Breast epithelium (tissue), 4 donors: ENCODE measurements around the gene TRMT2A. TPM values are rescaled to one million over a fixed set of nuclear protein-coding genes. Genes with fewer than 3 reads are reported as not detected.

Experiments used
- DNase-seq, 2 donors: peaks; one replicate each; pipeline ENCODE4 v3.0.0-alpha.2; 2019; ENCODE audit warnings: low spot score in 2 of 2
- H3K27ac ChIP-seq, 2 donors: fragments of 200-600 bp; sonication (generic) in 1 of 2; one replicate each; pipeline ENCODE4 v1.5.1; 2016 to 2019; ENCODE audit warnings: mild to moderate bottlenecking in 1 of 2
- H3K27me3 ChIP-seq, 2 donors: fragments of 200-600 bp; sonication (generic) in 1 of 2; one replicate each; pipeline versions ENCODE4 v1.5.1 to v1.6.0; 2017 to 2019; ENCODE audit warnings: control low read depth in 1 of 2, mild to moderate bottlenecking in 1 of 2
- H3K36me3 ChIP-seq: fragments of 200-600 bp; one replicate; pipeline ENCODE4 v1.5.1; 2019
- H3K4me1 ChIP-seq, 2 donors: fragments of 200-600 bp; sonication (generic); one replicate each; pipeline ENCODE4 v1.5.1; 2016 to 2019; ENCODE audit warnings: control low read depth in 1 of 2
- H3K4me3 ChIP-seq, 3 donors: fragments of 200-600 bp; sonication (generic); 1 replicate in 2 of 3; 2 replicates in 1 of 3; pipeline ENCODE4 v1.5.1; 2016 to 2019; ENCODE audit warnings: mild to moderate bottlenecking in 3 of 3, moderate library complexity in 2 of 3
- H3K9me3 ChIP-seq, 2 donors: fragments of 200-600 bp; sonication (generic) in 1 of 2; one replicate each; pipeline ENCODE4 v1.5.1; 2016 to 2019; ENCODE audit warnings: control low read depth in 1 of 2
- CTCF ChIP-seq, 3 donors: fragments of 450-650 bp; IDR thresholded peaks; one replicate each; pipeline ENCODE4 v1.5.1; 2016 to 2017; ENCODE audit warnings: antibody characterized with exemption in 3 of 3, mild to moderate bottlenecking in 3 of 3, moderate library complexity in 3 of 3
- POLR2A ChIP-seq: fragments of 450-650 bp; IDR thresholded peaks from one replicate; pipeline ENCODE4 v1.6.1; 2016; ENCODE audit warnings: antibody characterized with exemption, mild to moderate bottlenecking, moderate library complexity
- POLR2AphosphoS5 ChIP-seq, 3 donors: sonication (generic); formaldehyde crosslinking; IDR thresholded peaks; one replicate each; pipeline ENCODE4 v1.6.1; 2017; ENCODE audit warnings: antibody characterized with exemption in 3 of 3
- intact Hi-C: fragments of 100-400 bp; cut with DNase I; formaldehyde crosslinking; loops from one replicate; pipeline ENCODE4 v1.15.1; 2023; ENCODE audit warnings: low total_unique reads
- total RNA-seq, 3 donors: library from RNA; depleted of rRNA; stranded (reverse); fragments of >200 nt; gene quantifications; one replicate each; pipeline ENCODE4 v1.1.0, GENCODE V29; 2016

TRMT2A gene
- total RNA-seq, 3 donors from 2014 or later: 49.8 to 72.4 (median 51.1) TPM

- TF ChIP-seq CTCF (IDR thresholded peaks at IDR 0.05): no peak
- TF ChIP-seq POLR2A: no peak
- no peak for TF ChIP-seq POLR2AphosphoS5 (IDR thresholded peaks at IDR 0.05)
- intact Hi-C loops: no loop called here
- Histone ChIP-seq H3K4me3 (no peak overlapping the region), H3K36me3 (no peaks in the 10 kb centered on the region), H3K27ac (no peak overlapping the region), H3K27me3 (no peaks in the 10 kb centered on the region), H3K4me1 (no peaks in the 10 kb centered on the region), H3K9me3 (no peaks in the 10 kb centered on the region)
- no peak for DNase-seq
Observed at GRCh38 chr22:20149257-20150250, 32.5 kb upstream of the TRMT2A start.

- Histone ChIP-seq H3K4me1 (no peaks in the 10 kb centered on the region), H3K4me3 (no peak overlapping the region), H3K9me3 (no peaks in the 10 kb centered on the region), H3K27ac (no peak overlapping the region), H3K27me3 (no peaks in the 10 kb centered on the region), H3K36me3 (no peaks in the 10 kb centered on the region)
- DNase-seq: no peak
- intact Hi-C loops: no loop called here
- TF ChIP-seq CTCF (IDR thresholded peaks at IDR 0.05): no peak
- TF ChIP-seq POLR2AphosphoS5 (IDR thresholded peaks at IDR 0.05): no peak
- TF ChIP-seq POLR2A: no peak
Observed at GRCh38 chr22:20148414-20148813, 31.4 kb upstream of the TRMT2A start.

- H3K4me3 ChIP-seq: no peak overlapping the region
- no peaks in the 10 kb centered on the region for H3K36me3 ChIP-seq
- intact Hi-C loops: no loop called here
- H3K9me3 ChIP-seq: no peaks in the 10 kb centered on the region
- DNase-seq: no peak
- no peaks in the 10 kb centered on the region for H3K4me1 ChIP-seq
- H3K27ac ChIP-seq: no peak overlapping the region
- no peaks in the 10 kb centered on the region for H3K27me3 ChIP-seq
- TF ChIP-seq POLR2AphosphoS5 (IDR thresholded peaks at IDR 0.05) (no peak), POLR2A (no peak), CTCF (IDR thresholded peaks at IDR 0.05) (no peak)
Observed at GRCh38 chr22:20147237-20147988, 30.4 kb upstream of the TRMT2A start.

GRCh38 chr22:20146777-20147176 is 29.8 kb upstream of the TRMT2A start:
- no peaks in the 10 kb centered on the region for H3K27me3 ChIP-seq
- intact Hi-C loops: no loop called here
- TF ChIP-seq CTCF (IDR thresholded peaks at IDR 0.05) (no peak), POLR2A (no peak), POLR2AphosphoS5 (IDR thresholded peaks at IDR 0.05) (no peak)
- no peaks in the 10 kb centered on the region for H3K9me3 ChIP-seq
- no peaks in the 10 kb centered on the region for H3K36me3 ChIP-seq
- no peak overlapping the region for H3K4me3 ChIP-seq
- H3K4me1 ChIP-seq: no peaks in the 10 kb centered on the region
- no peak overlapping the region for H3K27ac ChIP-seq
- no peak for DNase-seq

- Histone ChIP-seq H3K4me1 (no peaks in the 10 kb centered on the region), H3K4me3 (no peak overlapping the region), H3K9me3 (no peaks in the 10 kb centered on the region), H3K36me3 (no peaks in the 10 kb centered on the region), H3K27me3 (no peaks in the 10 kb centered on the region), H3K27ac (no peak overlapping the region)
- no peak for DNase-seq
- intact Hi-C loops: no loop called here
- no peak for TF ChIP-seq POLR2A
- no peak for TF ChIP-seq CTCF (IDR thresholded peaks at IDR 0.05)
- TF ChIP-seq POLR2AphosphoS5 (IDR thresholded peaks at IDR 0.05): no peak
Observed at GRCh38 chr22:20145832-20146223, 28.8 kb upstream of the TRMT2A start.
